ENCODE measurements around the gene GCKR. TPM values are rescaled to one million over a fixed set of nuclear protein-coding genes. Genes with fewer than 3 reads are reported as not detected.
"Not testable (repeated sequence)": the region's sequence is repeated elsewhere in the genome, so short reads cannot be mapped to it uniquely, and the experiment has no call there.

Gene GCKR
- total and polyA plus RNA-seq, 2 donors: 0.18 TPM; not detected in 1

DNA sequence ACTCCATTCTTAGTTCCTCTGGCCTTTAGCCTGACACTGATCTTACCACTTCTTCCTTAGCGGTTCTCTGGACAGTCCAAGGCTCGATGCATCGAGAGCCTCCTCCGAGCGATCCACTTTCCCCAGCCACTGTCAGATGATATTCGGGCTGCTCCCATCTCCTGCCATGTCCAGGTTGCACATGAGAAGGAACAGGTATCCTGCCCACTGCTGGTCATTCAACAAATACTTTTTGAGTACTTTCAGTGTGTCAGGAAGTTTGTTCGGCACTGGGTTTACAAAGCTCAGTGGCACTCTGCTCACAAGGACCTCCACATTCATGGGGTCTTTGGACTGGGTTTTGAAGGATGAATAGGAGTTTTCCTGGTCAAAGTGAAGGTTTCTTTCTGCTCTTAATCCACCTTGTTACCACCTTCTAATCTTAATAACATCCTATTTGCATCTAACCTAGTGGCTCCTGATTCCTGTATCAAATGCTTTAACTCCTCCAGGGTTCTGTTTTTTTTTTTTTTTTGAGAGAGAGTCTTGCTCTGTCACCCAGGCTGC is 25.8 kb downstream of the GCKR start:
- WGBS: 96% methylated on average over 7 of the region's 7 CpGs
- no peak for DNase-seq (ENCODE audit: low read depth in 6 of 9, low spot score in 9 of 9)
- Histone ChIP-seq H3K4me1 (ENCODE audit: control insufficient read depth in 2 of 2, insufficient read depth in 2 of 2, low read length in 2 of 2) (no peaks in the 10 kb centered on the region), H3K27ac (ENCODE audit: low read depth in 1 of 2, low read length in 1 of 2) (no peak overlapping the region), H3K4me3 (ENCODE audit: low read length in 2 of 2) (no peak overlapping the region), H3K36me3 (ENCODE audit: control insufficient read depth in 2 of 2, insufficient read depth in 2 of 2, low read length in 1 of 2) (no peaks in the 10 kb centered on the region), H3K9me3 (ENCODE audit: control insufficient read depth in 2 of 2, insufficient read depth in 1 of 2, low read length in 1 of 2) (no peaks in the 10 kb centered on the region), H3K27me3 (ENCODE audit: control insufficient read depth in 2 of 2, insufficient read depth in 1 of 2, low read length in 1 of 2) (peaks cover 0 to 2% of the 10 kb centered on the region in 2 donors)

DNA sequence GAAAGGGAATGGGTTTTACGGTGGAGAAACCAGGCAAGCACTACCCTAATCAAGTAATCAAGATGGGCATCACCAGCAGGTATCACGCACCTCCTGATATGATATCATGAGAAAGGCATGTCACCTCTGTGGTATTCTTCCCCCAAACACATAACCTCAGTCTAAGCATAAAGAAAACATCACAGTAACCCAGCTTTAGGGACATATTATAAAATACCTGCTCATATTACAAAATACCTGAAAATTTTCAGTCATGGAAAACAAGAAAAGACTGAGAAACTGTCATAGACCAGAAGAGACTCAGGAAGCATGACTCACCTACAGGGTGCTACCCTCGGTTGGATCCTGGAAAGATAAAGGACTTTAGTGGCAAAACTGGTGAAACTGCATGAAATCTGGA is 30.5 kb downstream of the GCKR start:
- no peak overlapping the region for H3K4me3 ChIP-seq (ENCODE audit: low read length in 2 of 2)
- H3K27me3 ChIP-seq (ENCODE audit: control insufficient read depth in 2 of 2, insufficient read depth in 1 of 2, low read length in 1 of 2): peaks cover 0 to 2% of the 10 kb centered on the region in 2 donors
- DNase-seq (ENCODE audit: low read depth in 6 of 9, low spot score in 9 of 9): no peak
- WGBS: 77% methylated on average over 3 of the region's 3 CpGs
- H3K4me1 ChIP-seq (ENCODE audit: control insufficient read depth in 2 of 2, insufficient read depth in 2 of 2, low read length in 2 of 2): no peaks in the 10 kb centered on the region
- no peaks in the 10 kb centered on the region for H3K9me3 ChIP-seq (ENCODE audit: control insufficient read depth in 2 of 2, insufficient read depth in 1 of 2, low read length in 1 of 2)
- H3K36me3 ChIP-seq (ENCODE audit: control insufficient read depth in 2 of 2, insufficient read depth in 2 of 2, low read length in 1 of 2): no peaks in the 10 kb centered on the region
- H3K27ac ChIP-seq (ENCODE audit: low read depth in 1 of 2, low read length in 1 of 2): no peak overlapping the region

DNA sequence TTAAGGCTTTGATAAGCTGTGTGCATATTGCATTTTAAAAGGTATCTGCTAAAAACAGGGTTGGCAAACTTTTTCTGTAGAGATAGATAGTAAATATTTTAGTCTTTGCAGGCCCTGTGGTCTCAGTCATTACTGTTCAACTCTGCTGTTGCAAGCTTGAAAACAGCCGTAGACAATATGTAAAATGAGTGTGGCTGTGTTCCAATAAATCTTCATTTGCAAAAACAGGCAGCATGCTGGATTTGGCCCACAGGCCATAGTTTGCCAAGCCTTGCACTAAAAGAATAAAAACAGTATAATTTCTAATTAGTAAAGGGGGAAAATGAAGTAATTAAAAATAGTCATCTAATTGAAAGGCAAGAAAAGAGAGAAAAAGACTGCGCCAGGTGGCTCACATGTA is 35.3 kb downstream of the GCKR start:
- 96% methylated on average over 2 of the region's 2 CpGs for WGBS
- no peak for DNase-seq (ENCODE audit: low read depth in 6 of 9, low spot score in 9 of 9)

DNA sequence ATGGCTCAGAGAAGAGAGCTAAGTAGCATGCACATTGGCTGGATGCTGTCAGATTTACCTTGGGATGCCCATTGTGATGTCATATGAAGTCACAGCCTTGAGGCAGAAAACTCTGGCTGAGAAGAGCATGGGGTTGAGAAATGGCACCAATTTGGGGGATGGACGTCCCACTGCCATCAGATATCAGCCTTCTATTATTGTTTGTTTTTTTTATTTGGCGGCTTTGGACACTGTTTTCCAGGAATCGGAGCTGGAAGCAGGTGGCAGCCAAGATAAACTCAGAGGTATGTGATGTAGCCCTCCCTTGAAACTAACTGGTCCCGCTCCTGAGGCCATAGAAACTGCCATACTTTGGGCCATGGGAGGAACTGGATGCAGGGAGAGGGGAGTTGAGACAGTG is 40.6 kb downstream of the GCKR start:
- no peak for DNase-seq (ENCODE audit: low read depth in 6 of 9, low spot score in 9 of 9)
- Histone ChIP-seq H3K4me3 (ENCODE audit: low read length in 2 of 2) (no peak overlapping the region), H3K4me1 (ENCODE audit: control insufficient read depth in 2 of 2, insufficient read depth in 2 of 2, low read length in 2 of 2) (no peaks in the 10 kb centered on the region), H3K9me3 (ENCODE audit: control insufficient read depth in 2 of 2, insufficient read depth in 1 of 2, low read length in 1 of 2) (no peaks in the 10 kb centered on the region), H3K27ac (ENCODE audit: low read depth in 1 of 2, low read length in 1 of 2) (no peak overlapping the region), H3K36me3 (ENCODE audit: control insufficient read depth in 2 of 2, insufficient read depth in 2 of 2, low read length in 1 of 2) (no peaks in the 10 kb centered on the region), H3K27me3 (ENCODE audit: control insufficient read depth in 2 of 2, insufficient read depth in 1 of 2, low read length in 1 of 2) (peaks cover 0 to 2% of the 10 kb centered on the region in 2 donors)
- WGBS: 69% methylated on average over 4 of the region's 4 CpGs

More for the DNA sequence above, 35.3 kb downstream of the GCKR start:
- H3K9me3 ChIP-seq (ENCODE audit: control insufficient read depth in 2 of 2, insufficient read depth in 1 of 2, low read length in 1 of 2): no peaks in the 10 kb centered on the region
- H3K36me3 ChIP-seq (ENCODE audit: control insufficient read depth in 2 of 2, insufficient read depth in 2 of 2, low read length in 1 of 2): no peaks in the 10 kb centered on the region
- H3K4me1 ChIP-seq (ENCODE audit: control insufficient read depth in 2 of 2, insufficient read depth in 2 of 2, low read length in 2 of 2): no peaks in the 10 kb centered on the region
- no peak overlapping the region for H3K4me3 ChIP-seq (ENCODE audit: low read length in 2 of 2)
- H3K27me3 ChIP-seq (ENCODE audit: control insufficient read depth in 2 of 2, insufficient read depth in 1 of 2, low read length in 1 of 2): peaks cover 0 to 2% of the 10 kb centered on the region in 2 donors
- H3K27ac ChIP-seq (ENCODE audit: low read depth in 1 of 2, low read length in 1 of 2): no peak overlapping the region

DNA sequence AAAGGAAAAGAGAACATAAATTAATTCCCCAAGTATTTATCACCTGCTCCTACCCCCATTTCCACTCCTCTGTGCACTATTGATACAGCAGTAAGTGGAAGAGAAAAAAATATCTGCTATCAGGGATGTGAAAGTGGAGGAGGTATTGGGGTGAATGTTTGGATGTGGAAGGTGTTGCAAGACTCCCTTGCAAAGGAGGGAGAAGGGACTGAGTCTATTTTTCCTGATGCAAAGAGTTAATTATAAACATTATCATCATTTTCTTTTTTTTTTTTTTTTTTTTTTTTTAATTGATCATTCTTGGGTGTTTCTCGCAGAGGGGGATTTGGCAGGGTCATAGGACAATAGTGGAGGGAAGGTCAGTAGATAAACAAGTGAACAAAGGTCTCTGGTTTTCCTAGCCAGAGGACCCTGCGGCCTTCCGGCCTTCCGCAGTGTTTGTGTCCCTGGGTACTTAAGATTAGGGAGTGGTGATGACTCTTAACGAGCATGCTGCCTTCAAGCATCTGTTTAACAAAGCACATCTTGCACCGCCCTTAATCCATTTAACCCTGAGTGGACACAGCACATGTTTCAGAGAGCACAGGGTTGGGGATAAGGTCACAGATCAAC is 42.3 kb downstream of the GCKR start:
- H3K4me3 ChIP-seq (ENCODE audit: low read length in 2 of 2); H3K4me1 ChIP-seq (ENCODE audit: control insufficient read depth in 2 of 2, insufficient read depth in 2 of 2, low read length in 2 of 2); H3K27ac ChIP-seq (ENCODE audit: low read depth in 1 of 2, low read length in 1 of 2); DNase-seq (ENCODE audit: low read depth in 6 of 9, low spot score in 9 of 9); H3K9me3 ChIP-seq (ENCODE audit: control insufficient read depth in 2 of 2, insufficient read depth in 1 of 2, low read length in 1 of 2); H3K36me3 ChIP-seq (ENCODE audit: control insufficient read depth in 2 of 2, insufficient read depth in 2 of 2, low read length in 1 of 2); H3K27me3 ChIP-seq (ENCODE audit: control insufficient read depth in 2 of 2, insufficient read depth in 1 of 2, low read length in 1 of 2): not testable (repeated sequence)
- 88% methylated on average over 4 of the region's 6 CpGs for WGBS

DNA sequence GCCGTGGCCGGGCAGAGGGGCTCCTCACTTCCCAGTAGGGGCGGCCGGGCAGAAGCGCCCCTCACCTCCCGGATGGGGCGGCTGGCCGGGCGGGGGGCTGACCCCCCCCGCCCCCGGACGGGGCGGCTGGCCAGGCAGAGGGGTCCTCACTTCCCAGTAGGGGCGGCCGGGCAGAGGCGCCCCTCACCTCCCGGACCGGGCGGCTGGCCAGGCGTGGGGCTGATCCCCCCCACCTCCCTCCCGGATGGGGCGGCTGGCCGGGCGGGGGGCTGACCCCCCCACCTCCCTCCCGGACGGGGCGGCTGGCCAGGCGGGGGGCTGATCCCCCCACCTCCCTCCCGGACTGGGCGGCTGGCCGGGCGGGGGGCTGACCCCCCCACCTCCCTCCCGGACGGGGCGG is 43.0 kb downstream of the GCKR start:
- H3K27ac ChIP-seq (ENCODE audit: low read depth in 1 of 2, low read length in 1 of 2); H3K4me1 ChIP-seq (ENCODE audit: control insufficient read depth in 2 of 2, insufficient read depth in 2 of 2, low read length in 2 of 2); H3K4me3 ChIP-seq (ENCODE audit: low read length in 2 of 2); H3K9me3 ChIP-seq (ENCODE audit: control insufficient read depth in 2 of 2, insufficient read depth in 1 of 2, low read length in 1 of 2); H3K36me3 ChIP-seq (ENCODE audit: control insufficient read depth in 2 of 2, insufficient read depth in 2 of 2, low read length in 1 of 2); DNase-seq (ENCODE audit: low read depth in 6 of 9, low spot score in 9 of 9); H3K27me3 ChIP-seq (ENCODE audit: control insufficient read depth in 2 of 2, insufficient read depth in 1 of 2, low read length in 1 of 2): not testable (repeated sequence)
- WGBS: 97% methylated on average over 24 of the region's 35 CpGs

DNA sequence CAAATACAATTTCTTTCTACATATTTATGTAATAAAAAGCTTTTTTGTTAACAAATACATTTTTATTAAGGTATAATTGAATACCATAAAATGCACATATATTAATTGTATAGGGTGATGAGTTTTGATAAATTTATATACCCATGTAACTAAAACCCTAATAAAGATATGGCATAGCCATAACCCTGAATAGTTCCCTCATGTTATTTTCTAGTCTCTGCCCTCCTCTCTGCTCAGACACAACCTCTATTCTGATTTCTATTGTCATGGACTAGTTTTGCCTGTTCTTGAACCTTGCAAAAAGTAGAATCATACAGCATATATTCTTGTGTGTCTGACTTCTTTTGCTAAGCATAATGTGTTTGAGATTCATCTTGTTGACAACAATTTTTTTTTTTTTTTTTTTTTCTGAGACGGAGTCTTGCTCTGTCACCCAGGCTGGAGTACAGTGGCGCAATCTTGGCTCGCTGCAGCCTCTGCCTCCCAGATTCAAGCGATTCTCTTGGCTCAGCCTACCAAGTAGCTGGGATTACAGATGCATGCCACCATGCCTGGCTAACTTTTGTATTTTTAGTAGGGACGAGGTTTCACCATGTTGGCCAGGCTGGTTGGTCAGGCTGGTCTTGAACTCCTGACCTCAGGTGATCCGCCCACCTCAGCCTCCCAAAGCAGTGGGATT is 47.6 kb downstream of the GCKR start:
- H3K4me1 ChIP-seq (ENCODE audit: control insufficient read depth in 2 of 2, insufficient read depth in 2 of 2, low read length in 2 of 2): no peaks in the 10 kb centered on the region

DNA sequence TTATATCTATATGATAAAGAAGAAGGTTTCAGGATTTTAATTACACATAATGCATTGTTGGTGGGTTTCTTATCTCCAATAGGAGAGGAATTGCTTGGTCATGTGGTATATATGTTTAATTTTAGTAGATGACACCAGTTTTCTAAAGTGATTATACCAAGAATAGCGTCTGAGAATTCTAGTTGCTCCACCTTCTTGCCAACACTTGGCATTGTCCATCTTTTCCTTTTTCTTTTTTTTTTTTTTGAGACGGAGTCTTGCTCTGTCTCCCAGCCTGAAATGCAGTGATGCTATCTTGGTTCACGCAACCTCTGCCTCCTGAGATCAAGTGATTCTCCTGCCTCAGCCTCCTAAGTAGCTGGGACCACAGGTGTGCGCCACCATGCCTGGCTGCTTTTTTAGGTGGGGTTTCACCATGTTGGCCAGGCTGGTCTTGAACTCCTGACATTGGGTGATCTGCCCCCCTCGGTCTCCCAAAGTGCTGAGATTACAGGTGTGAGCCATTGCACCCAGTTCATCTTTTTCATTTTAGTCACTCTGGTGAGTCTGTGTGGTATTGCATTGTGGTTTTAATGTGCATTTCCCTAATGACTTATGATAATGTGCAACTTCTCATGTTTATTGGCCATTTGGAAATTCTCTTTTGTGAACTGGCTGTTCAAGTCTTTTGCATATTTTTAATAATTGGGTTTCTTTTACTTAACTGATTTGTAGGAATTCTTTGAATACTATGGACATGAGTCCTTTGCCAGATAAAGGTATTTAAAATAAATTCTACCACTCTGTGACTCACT is 48.9 kb downstream of the GCKR start:
- Histone ChIP-seq H3K27ac (ENCODE audit: low read depth in 1 of 2, low read length in 1 of 2) (no peak overlapping the region), H3K9me3 (ENCODE audit: control insufficient read depth in 2 of 2, insufficient read depth in 1 of 2, low read length in 1 of 2) (no peaks in the 10 kb centered on the region), H3K27me3 (ENCODE audit: control insufficient read depth in 2 of 2, insufficient read depth in 1 of 2, low read length in 1 of 2) (no peaks in the 10 kb centered on the region), H3K4me3 (ENCODE audit: low read length in 2 of 2) (no peak overlapping the region), H3K36me3 (ENCODE audit: control insufficient read depth in 2 of 2, insufficient read depth in 2 of 2, low read length in 1 of 2) (no peaks in the 10 kb centered on the region), H3K4me1 (ENCODE audit: control insufficient read depth in 2 of 2, insufficient read depth in 2 of 2, low read length in 2 of 2) (no peaks in the 10 kb centered on the region)
- DNase-seq (ENCODE audit: low read depth in 6 of 9, low spot score in 9 of 9): no peak
- 98% methylated on average over 5 of the region's 5 CpGs for whole genome bisulfite sequencing

More for the DNA sequence above, 47.6 kb downstream of the GCKR start:
- Histone ChIP-seq H3K9me3 (ENCODE audit: control insufficient read depth in 2 of 2, insufficient read depth in 1 of 2, low read length in 1 of 2) (no peaks in the 10 kb centered on the region), H3K27ac (ENCODE audit: low read depth in 1 of 2, low read length in 1 of 2) (no peak overlapping the region), H3K27me3 (ENCODE audit: control insufficient read depth in 2 of 2, insufficient read depth in 1 of 2, low read length in 1 of 2) (no peaks in the 10 kb centered on the region), H3K36me3 (ENCODE audit: control insufficient read depth in 2 of 2, insufficient read depth in 2 of 2, low read length in 1 of 2) (no peaks in the 10 kb centered on the region), H3K4me3 (ENCODE audit: low read length in 2 of 2) (no peak overlapping the region)
- DNase-seq (ENCODE audit: low read depth in 6 of 9, low spot score in 9 of 9): no peak
- 96% methylated on average over 6 of the region's 6 CpGs for WGBS

DNA sequence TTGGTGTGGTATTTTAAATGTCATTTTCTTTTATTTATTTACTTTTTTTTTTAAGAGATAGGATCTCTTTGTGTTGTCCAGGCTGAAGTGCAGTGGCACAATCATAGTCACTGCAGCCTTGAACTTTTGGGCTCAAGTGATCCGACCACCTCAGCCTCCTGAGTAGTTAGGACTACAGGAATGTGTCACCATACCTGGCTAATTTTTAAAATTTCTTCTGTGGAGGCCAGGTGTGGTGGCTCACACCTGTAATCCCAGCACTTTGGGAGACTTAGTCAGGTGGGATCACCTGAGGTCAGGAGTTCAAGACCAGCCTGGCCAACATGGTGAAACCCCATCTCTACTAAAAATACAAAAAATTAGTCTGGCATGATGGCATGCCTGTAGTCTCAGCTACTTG is 52.7 kb downstream of the GCKR start:
- WGBS: 90% methylated on average over 1 of the region's 1 CpG
- Histone ChIP-seq H3K36me3 (ENCODE audit: control insufficient read depth in 2 of 2, insufficient read depth in 2 of 2, low read length in 1 of 2) (no peaks in the 10 kb centered on the region), H3K27ac (ENCODE audit: low read depth in 1 of 2, low read length in 1 of 2) (no peak overlapping the region), H3K27me3 (ENCODE audit: control insufficient read depth in 2 of 2, insufficient read depth in 1 of 2, low read length in 1 of 2) (peaks cover 0 to 4% of the 10 kb centered on the region in 2 donors), H3K4me1 (ENCODE audit: control insufficient read depth in 2 of 2, insufficient read depth in 2 of 2, low read length in 2 of 2) (no peaks in the 10 kb centered on the region), H3K9me3 (ENCODE audit: control insufficient read depth in 2 of 2, insufficient read depth in 1 of 2, low read length in 1 of 2) (no peaks in the 10 kb centered on the region), H3K4me3 (ENCODE audit: low read length in 2 of 2) (no peak overlapping the region)
- DNase-seq (ENCODE audit: low read depth in 6 of 9, low spot score in 9 of 9): no peak

Data from thymus (tissue), 11 donors.